NCI-H187 (cell line): ENCODE measurements around the gene FXYD6.

Source experiments
- DNase-seq, 2 experiments: peaks; one replicate each; lab custom pipeline; 2025; lab: John Stamatoyannopoulos, UW

Gene FXYD6

DNA sequence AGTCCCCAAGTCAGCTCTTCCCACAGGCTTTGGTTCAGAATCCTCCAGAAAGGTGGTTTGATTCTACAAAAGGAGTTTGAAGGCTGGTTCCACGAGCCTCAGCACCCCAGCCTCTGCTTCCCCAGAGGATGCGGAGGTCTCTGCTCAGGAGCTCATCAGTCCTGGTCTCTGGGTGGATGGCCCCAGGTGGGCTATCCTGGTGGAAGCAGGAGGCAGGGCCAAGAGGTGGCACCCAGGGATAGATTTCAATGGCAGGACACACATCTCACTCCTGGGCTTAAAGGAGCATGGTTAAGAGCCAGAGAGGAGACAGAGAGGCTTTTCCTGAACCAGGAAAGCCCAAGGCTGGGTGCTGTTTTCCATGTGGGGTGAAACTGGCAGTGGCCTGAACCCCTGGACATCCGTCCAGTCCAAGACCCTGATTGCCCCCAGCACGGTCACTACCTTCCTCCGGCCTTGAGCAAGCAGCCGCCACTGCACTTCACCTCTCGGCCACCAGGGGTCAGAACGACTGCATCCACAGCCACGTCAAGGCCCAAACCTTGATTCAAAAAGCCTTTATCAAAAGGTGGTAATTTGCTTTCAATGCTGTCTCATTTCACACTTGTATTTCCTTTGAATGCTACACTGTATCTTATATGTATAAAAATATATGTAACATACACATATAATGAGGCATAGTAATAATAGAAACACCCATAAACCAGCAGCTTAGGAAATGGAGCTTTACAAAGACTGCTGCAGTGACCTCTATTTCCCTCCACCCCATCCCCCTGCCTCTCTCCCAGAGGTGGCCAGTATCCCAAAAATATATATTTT, 32.6 kb downstream of the FXYD6 start:
- peak; percentile 27 to 53 for DNase-seq

DNA sequence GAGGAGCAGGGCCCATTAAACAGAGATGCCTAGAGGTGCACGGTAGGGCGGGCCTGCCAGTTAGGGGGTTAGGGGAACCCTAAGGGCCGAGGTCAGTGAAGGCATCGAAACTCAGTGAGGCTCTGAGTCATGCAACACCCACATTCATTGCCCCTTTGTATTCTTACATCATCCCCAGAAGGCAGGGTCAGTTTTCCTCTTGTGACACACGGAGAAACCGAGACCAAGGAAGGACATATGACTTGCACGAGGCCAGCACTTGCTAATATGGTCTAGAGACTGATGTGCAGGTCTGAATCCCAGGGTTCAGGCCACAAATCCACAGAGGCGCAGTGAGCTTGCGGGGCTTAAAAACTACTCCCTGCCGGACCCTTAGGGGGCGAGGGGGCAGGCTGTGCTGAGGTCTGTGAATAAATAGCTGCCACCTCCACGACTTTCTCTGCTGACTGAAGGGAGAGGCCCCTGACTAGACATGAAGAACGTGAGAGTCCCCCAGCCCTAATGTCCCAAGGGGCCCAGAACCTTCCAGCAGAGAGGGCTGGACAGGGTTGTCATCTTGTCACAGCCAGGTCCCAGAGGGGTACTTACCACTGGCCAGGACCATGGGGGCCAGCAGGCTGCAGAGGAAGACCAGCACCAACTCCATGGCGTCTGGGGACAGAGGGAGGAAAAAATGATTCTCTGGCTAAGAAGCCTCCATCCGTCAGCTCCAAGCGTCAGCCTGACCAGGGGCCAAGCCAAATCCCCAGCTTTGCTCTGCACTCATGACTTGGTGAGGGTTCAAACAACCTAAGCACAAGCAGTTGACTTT, 34.1 kb downstream of the FXYD6 start:
- no peak for DNase-seq

DNA sequence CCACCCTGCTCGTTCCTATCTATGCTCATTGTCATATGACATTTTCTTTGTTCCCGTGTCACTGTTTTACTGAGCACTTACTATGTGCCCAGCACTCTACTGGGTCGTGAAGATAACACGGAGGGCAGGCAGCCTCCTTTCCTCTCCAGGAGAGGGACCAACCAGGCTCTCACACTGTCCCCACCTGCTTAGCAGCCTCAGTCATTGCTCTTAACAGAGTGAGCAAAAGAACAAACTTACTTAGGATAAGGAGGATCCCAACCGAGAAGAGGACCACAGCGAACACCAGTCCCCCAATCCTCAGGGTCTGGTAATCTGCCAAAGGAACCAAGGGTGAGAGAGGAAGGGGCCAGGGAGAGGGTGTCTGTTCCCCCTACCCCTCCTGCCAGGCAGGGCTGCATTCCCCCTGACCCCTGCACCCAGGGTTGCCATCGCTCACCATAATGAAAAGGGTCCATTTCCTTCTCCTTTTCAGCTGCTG, 34.9 kb downstream of the FXYD6 start:
- DNase-seq, result no peak

DNA sequence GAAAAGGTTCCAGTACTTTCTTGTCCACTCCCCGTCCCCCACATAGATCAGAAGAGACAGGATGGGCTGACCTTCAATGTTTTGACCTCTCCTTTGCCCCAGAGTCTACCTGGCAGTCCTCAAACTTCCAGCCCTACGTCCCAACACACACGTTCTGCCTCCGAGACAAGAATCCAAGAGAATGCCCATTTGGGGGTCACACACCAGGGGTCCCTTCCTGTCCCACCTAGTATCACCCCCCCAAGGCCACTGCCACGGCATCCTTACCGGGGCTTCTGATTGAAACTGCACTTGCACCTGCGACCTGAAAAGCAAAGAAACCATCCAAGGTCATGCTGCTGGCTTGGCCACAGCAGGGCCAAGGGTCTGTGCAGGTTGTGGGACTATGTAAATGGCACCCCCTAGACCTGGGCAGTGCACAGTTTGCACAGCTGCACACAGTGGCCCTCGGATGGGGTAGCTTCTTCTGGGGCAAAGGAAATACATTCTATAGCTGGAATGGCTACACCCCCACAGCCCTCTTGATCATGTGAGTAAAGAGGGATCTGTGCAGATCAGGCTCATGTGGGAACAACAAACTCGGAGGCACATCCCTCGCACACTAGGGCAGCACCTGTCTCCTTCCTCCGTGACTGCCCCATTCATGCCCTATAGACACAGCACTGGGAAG, 35.4 kb downstream of the FXYD6 start:
- no peak for DNase-seq

DNA sequence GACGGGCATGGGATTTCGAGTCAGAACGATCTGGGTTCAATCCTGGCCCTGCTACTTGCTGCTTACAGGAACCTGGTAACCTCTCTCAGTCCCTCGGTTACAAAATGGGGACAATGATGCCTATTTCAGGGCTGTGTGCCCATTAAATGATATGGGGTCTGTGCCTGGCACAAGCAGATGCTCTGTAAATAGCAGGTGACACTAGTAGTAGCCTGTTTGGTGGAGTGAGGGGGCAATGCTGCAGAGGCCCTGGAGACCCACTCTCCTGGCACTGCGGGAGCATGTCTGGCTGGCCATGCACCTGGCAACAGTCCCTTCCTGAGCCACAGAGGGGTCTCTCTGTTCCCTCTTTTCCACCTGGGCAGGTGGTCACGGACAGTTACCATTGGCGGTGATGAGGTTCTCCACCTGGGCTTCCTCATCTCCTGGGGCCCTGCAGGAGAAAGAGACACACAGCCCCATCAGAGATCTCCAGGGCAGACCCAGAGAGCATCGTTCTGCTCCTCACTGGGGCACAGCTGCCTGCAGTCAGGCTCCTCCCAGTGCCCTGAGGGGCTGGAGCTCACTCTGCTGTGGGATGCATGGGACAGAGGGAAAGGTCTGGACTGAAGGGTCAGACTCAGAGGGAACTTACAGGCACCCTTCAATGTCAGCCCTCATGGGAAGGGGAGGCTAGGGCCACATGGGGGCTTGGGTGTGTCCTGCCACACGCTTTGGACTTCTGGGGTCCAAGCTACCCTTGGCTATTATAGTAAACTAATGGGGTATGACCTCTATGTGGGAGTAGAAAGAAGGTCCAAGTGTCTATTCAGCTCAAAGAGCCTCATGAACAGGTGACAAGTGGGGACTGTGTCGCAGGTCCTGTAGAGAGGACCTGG, 36.3 kb downstream of the FXYD6 start:
- no peak for DNase-seq

DNA sequence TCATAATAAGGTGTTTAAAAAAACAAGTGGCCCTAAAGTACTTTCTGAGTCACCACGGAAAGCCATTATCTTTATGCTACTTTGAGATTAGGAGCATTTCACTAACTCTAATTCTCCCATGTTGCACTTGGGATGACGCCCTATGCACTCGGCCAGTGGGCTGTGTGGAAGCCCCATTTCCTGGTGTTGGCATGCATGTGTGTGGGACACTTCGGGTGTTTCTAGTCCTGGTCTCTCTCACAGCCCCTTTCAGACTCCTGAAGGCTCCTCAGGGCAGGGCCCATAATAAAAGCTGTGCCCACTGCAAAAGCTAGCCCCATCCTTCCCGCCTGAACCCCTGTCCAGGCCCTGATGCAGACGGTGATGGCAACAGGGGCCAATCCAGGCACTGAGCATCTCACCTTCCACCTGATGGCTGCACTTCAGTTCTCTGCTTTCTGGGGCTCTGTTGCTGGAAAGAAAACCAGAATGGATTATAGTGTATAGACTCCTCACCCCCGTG, 37.0 kb downstream of the FXYD6 start:
- no peak for DNase-seq

DNA sequence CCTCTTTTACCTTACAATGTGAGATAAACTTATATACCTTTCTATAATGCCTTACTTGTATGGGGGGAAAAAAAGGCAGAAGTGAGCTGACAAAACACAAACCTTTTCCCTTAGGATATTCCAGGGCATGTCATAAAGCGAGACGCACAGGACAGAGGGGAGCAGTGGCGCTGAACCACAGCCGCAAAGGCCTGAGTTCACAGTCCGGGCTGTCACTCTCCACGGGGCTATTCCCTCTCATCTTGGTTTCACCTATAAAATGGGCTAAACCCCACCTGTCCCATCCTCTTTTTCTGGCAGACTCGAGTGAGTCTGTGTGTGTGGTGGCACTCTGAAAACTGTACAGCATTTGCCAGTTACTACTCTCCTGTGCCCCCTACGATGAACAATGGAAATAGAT, 37.6 kb downstream of the FXYD6 start:
- DNase-seq, result no peak

DNA sequence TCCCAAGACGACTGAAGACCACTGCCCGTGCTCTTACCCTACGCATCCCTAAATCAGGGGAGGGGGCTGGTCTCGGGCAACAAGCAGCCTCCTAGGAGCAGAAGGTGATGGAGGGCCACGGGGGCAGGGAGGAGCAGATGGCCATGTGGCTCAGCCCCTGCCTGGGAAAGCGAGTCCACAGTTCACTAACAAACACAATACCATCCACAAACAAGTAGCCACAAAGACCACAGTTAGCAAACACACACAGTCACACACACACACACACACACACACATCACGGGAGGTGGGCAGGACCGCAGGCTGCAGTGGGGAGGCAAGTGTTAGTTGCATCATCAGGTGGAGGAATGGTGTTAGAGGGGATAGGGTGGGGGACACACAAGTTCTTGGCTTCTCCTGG, 38.7 kb downstream of the FXYD6 start:
- no peak for DNase-seq

DNA sequence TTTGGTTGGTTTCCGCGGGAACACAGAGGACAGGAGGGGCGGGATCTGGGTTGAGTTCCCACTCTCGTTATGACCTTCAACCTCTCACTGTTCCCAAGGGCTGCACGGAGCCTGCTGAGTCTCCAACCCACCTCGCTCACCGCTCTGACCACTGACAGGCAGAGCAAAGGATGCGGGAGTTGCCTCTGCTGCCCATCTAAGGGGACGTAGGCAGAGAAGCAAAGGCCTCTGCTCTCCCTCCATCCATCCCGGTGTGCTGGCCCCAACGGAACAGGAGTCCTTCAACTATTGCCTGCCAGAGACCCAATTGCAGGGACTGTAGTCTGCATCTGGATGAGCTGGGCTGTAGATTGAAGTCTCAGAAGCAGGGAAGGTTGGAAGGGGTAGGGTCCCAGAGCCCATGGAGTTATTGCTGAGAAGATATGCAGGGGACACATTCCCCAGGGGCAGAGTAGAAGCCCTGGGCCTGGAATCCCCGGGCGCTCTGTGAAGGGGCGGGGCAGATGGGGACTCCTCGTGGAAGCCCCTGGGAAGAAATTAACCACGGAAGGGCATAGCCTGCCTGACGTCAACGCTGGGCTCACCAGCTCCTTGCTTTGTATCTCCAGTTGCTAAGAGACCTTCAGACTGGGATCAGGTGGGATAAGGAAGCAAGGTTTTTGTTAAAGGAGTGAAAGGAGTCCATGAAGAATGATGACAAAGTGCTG, 39.2 kb downstream of the FXYD6 start:
- DNase-seq, result no peak

DNA sequence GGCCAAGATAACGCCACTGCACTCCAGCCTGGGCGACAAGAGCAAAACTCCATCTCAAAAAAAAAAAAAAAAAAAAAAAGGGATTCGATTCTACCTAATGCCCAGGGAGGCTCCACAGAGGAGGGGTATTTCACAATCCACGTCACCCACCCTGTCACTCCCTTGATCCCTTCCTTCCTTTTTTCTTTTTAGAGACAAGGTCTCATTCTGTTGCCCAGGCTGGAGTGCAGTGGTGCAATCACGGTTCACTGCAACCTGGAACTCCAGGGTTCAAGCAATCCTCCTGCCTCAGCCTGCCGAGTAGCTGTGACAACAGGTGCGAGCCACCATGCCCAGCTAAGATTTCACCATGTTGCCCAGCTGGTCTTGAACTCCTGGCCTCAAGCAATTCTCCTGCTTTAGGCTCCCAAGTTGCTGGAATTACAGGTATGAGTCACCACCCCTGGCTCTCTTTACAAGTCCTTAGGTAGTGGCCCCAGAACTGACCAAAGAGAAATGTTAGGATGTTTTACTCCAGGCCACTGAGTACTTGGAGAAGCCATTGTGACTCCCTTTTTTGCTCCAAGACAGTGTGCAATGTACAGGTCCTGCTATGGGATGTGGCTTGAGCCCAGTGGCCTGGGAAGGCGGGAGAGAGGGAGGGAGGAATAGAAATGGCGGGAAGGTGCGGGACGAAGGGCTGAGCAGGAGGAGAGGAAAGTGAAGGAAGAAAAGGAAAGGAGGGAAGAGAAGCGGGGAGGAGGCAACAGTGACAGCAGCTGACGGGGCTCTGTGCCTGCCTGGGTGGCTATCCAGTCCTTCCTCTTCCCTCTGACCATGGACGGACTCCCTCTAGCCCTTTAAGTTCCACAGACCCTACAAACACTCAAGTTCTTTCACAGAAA, 40.1 kb downstream of the FXYD6 start:
- DNase-seq, result no peak

DNA sequence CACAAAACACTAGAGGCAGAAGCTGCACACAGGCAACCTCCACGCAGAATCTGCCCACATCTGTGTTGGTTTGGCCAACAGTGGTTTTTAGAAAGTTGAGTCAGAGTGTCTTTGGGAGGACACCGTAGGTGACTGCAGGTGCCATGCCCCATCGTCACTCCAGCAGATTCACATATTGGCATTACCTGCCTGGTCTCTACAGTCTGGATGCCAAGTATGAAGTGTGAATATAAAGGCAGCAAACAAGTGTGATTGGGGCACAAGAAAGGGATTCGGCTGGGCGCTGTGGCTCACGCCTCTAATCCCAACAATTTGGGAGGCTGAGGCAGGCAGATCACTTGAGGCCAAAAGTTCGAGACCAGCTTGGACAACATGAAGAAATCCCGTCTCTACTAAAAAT, 40.9 kb downstream of the FXYD6 start:
- DNase-seq, result no peak

DNA sequence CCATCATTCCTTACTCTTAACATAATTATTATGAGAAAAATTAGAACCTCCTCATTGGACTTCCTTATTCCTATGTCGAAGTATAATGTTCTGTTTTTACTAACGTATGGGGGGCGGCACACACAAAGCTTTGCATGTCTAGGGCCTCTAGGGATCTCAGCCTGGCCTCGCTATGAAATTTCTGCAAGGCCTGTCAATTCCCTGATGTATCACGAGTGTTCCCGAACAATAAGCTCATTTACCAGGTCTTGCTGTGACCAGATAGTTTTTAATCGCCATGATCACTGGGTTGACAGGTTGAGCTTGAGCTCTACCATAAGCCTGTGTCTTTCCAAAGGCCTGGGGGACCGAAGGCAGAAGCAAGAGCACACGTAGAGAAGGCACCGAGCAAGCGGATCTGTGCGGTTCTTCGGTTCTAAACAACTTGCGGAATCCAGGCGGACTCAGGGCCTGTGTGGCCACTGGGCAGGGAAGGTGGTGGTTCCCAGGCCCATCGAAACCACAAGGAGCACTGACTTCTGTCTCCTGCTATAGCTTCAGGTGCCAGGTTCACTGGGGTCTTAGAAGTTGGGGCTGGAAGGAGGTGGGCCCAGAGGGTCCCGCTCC, 41.5 kb downstream of the FXYD6 start:
- no peak for DNase-seq

DNA sequence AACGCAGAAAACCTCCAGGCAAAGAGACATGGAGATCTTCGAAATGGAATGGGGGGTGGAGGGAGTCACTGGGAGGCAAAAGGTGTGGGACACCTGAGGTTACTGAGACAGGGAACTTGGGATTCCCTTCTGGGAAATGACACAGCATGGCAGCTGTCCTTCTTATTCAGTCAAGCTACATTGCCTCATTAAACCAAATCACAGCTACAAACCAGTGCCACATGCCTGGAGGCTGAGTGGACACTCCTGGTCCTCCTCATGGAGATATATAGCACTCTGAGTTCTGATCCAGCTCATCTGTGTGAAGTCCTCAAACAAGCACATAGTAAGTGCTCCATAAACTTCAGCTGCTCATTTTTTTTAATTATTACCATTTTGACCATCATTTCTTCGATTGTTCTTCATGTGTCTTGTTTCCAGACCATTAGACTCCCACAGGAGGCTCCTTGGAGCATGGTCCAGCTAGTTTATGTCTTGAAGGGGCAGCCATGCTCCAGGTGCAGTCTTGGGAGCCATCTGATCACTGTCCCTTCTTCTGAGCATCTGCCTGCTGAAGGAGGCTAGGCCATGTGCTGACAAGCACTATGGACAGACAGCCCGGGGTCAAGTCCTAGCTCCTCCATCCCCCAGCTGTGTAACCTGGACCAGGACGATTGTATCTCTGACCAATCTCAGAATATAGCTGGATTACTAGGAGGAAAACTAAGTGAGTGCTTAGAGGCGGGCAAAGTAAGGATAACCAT, 42.2 kb downstream of the FXYD6 start:
- no peak for DNase-seq

DNA sequence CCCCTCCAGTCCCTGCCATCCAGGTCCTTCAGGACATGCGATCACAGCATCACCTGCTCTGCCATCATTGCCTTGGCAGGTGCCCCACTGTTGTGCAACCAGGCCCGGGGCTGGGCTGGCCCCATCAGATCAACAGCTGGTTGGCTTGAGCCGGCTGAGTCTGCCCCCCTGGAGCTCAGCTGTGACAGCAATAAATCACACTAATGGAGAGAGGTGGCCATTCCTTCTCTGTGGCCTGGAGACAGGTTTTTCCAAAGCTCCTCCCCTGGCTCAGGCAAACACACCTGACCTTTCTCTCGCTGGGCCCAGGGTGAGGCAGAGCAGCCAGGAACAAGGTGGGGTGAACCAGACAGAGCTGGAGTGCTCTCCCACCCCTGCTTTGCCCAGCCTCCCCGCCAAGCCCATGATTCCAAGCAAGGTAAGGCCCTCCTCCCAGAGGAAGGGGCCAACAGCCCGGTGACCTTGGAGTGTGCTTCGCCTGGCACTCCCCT, 43.0 kb downstream of the FXYD6 start:
- peak; percentile 79 to 80 for DNase-seq

DNA sequence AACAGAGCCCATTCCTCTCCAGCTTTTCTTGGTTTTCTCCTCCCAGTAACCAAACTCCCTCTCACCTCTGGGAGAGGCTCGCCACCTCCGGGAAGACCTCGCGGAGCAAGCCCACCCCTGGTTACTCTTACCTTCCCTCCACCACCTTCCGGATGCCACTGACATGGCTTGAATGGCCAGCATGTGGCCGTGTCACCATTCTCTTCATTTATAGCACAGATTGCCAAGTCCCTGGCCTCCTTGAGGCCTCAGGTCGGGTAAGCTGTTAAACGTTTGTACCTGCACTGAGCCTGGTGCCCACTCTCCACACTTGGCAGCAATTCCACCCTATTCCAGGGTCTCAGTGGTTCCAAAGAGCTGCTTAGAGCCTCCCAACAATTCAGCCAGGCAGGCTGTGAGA, 43.9 kb downstream of the FXYD6 start:
- DNase-seq, result no peak

DNA sequence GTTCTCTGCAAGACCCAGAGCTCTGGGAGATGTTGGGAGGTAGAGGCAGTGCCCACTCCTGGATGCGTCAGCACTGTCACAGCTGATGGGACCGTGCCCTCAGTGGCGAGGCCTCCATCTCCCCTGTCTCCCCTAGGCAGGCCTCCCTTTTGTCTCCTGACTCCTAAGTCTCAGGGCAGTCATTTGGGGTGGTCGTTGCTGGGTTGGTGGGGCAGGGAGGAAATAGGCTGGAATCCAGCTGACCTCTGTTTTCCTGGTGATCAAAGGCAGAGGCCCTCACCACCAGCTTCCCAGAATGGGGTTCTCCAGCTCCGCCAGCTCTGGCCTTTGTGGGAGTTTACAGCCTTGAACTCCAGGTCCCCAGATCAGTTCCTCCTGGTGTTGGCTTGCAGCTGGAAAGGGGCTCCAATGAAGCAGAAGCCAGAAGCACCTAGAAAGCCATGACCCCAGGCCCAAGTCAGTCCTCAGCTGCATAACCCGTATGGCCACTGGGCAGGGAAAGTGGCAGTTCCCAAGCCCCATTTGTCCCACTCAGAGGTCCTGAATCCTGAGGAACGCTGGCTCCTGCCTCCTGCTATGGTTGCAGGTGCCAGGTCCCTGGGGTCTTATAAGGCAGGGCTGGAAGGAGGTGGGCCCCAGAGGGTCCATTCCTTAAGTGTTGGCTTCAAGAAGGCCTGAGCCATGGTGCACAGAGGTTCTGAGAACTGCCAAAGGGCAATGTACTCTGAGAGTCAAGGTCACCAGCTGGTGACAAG, 44.6 kb downstream of the FXYD6 start:
- no peak for DNase-seq

DNA sequence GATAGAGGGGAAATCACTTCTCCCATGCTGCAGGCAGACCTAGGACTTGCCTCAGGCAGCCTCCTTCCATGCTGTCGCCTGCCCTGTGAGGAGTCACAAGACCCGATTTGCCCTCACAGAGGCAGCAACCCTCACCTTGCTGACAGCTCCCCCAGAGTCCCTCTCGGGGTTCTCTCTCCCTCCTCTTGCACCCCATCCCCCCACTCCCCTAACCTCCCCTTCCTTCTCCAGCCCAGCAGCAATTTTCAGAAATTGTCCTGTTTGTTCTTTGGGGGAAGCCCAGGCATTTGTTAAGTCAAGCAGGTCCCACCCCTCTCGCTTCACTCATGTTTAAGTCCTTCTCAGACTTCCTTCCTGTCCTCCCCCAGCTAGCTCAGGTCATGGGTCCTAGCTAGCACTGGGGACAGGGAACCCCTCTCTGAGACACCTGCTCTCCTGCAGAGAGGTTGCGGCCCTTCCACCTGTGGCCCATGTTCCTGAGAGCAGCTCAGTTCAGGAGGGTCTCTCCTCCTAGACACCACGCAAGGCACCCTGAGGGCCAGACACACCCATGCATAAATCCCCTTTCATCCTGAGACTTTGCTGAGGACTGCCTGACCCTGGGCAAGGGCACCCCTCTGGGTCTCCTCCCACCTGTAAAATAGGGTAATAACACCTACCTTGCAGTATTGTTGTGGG, 45.6 kb downstream of the FXYD6 start:
- DNase-seq, result no peak
